ENCODE data around the gene SDK1.

GRCh38 chr7:4235596-4235995, 934.5 kb downstream of the SDK1 start:
- TF ChIP-seq MAX (IDR thresholded peaks at IDR 0.05; ENCODE audit: low read depth, low read length) (no peak), CTCF (IDR thresholded peaks at IDR 0.05; ENCODE audit: low read depth, low read length) (no peak)

Measured in NB4 (cell line).